Stimulated activated CD8-positive, alpha-beta memory T cell treated with anti-CD3 and anti-CD28 coated beads, Interleukin-7, amount 100 ng/mL, for 24 hours (primary cell): ENCODE results near the gene ERVH48-1.
"Not testable (repeated sequence)": the region's sequence is repeated elsewhere in the genome, so short reads cannot be mapped to it uniquely, and the experiment has no call there.

Experiments used
- DNase-seq: peaks from one replicate; pipeline ENCODE4 v3.0.0-alpha.2; 2020; ENCODE audit warnings: low read depth

Gene ERVH48-1

DNA sequence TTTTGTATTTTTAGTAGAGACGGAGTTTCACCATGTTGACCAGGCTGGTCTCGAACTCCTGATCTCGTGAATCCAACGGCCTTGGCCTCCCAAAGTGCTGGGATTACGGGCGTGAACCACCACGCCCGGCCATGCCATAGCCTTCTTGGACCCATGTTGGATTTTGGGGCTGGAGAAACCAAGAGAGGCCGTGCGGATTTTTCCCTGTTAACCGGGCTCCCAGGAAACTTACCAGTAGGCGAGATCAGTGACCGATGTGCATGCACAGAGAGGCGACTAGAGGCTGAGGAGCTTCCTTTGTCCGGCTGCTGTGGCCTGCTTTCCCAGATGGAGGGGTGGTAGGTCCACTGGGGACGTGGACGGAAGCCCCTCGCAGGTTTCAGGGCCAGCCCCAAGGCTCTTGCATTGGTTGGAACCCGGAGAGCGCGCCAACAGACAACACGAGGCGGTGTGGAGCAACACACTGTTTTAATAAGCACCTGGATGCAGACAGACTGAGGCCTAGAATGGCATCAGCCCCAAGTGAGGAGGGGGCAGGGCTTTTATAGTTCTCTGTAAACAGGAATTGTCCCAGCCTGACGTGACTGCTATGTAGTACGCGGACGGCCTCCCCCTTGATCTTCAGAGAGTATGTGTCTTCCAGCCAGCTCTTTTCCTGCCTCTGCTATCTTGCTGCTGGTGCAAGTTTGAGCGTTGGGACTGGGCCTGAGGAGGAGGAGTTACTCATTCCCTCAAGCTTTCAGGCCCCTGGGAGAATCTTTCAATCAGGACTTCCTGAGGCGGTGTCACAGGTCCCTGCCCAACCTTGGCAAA lies at the start of gene ERVH48-1:
Gene ERVH48-1 (minus strand): TSS at position 517 of the 813 bp plus-strand sequence. CDS start 6,624 bp downstream, outside the sequence.
- no peak for DNase-seq

GRCh38 chr21:42973991-42974831 lies 48.8 kb upstream of the ERVH48-1 start, which contains the start of gene PKNOX1:
TSS of gene PKNOX1 (plus strand) at chr21:42974562. CDS start at chr21:43004382, 29,820 bp downstream.
- peak; percentile 95 for DNase-seq

GRCh38 chr21:42973309-42973990 lies 48.0 kb upstream of the ERVH48-1 start:
- DNase-seq, result no peak

- no peak for DNase-seq
These were observed 46.5 kb upstream of the ERVH48-1 start for GRCh38 chr21:42971897-42972275.

- DNase-seq, result no peak
These were observed 45.7 kb upstream of the ERVH48-1 start for GRCh38 chr21:42970946-42971653.

- no peak for DNase-seq
These were observed 43.8 kb upstream of the ERVH48-1 start for GRCh38 chr21:42969193-42969600.

- DNase-seq, result not testable (repeated sequence)
These were observed 42.2 kb upstream of the ERVH48-1 start for GRCh38 chr21:42967616-42968015.

- no peak for DNase-seq
These were observed 39.8 kb upstream of the ERVH48-1 start for GRCh38 chr21:42965211-42965560.

GRCh38 chr21:42964546-42965210 lies 39.2 kb upstream of the ERVH48-1 start:
- no peak for DNase-seq

DNA sequence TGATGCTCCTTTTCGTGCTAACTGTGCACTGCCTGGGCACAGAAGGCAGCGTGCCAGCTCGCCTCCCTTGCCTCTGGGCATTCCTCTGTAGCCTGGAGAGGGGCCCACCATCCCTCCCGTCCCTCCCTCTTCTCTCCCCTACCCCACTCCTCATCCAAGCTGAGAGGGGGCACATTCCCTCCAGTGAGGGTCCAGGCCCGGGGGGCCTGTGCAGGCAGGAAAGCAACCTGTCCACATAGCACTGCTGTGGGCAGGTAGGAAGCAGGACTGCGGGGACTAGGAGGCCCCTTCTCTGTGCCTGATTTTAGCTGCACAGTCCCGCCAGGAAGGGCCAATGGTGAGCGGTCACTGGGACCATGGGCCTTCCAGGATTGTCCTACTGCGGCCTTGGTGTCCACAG lies 38.7 kb upstream of the ERVH48-1 start:
- no peak for DNase-seq

GRCh38 chr21:42962380-42963007 lies 37.1 kb upstream of the ERVH48-1 start:
- DNase-seq, result no peak

DNA sequence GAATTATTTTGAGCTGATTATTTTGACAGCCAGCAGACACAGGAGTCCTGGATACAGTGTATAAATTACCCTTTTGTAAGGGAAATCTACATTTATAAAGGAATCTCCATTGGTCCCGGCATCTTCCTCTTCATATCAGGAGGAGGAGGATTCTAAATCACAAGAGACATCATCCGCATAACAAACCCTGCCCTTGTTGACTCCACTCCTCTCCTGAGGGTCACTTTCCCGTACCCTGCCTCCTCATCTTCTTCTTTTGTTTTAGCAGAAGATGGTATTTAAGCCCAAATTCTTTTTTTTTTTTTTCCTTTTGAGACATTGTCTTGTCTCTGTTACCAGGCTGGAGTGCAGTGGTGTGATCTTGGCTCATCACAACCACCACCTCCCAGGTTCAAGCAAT lies 34.3 kb upstream of the ERVH48-1 start:
- DNase-seq, result no peak

GRCh38 chr21:42958122-42958521 lies 32.7 kb upstream of the ERVH48-1 start:
- not testable (repeated sequence) for DNase-seq

DNA sequence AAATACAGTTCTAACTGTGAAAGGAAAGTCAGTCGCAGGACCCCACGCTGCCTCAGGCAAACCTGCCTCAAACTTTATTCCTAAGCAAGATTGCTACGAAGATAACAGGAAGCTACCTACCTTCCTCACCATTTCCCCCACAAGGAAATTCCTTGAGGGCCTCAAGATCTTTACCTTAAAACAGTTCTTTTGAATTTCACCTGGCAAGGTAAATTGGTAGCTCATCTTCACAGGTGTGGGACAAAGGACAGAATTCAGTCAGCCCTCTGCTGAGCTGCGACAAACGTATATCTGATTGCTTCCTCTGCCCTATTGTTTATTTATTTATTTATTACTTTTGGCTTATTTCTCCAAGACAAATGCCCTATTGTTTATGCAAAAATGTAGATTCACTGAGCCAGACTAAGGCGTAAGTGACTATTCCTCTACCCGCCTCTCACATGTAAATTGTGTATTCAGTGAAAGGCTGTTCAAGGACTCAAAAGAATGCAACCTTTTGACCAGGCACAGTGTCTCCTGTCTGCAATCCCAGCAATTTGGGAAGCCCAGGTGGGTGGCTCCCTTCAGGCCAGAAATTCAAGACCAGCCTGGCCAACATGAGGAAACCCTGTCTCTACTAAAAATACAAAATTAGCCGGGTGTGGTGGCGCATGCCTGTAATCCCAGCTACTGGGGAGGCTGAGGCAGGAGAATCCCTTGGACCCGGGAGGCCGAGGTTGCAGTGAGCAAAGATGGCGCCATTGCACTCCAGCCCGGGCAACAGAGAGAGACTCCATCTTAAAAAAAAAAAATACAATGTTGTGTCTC lies 31.6 kb upstream of the ERVH48-1 start:
- DNase-seq, result no peak

DNA sequence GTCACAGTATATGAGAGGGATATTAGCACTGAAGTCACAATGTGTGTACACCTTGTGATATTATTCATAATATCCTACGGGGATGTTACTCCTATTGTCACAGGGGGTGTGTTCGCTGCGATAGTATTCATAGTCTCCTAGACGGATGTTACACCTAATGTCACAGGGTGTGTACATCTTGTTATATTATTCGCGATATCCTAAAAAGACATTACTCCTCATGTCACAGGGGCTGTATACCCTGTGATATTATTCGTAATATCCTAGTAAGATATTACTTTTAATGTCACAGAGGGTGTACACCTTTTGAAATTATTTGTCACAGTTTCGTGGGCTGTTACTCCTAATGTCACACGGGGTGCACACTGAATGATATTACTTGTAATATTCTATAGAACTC lies 25.8 kb upstream of the ERVH48-1 start:
- not testable (repeated sequence) for DNase-seq

GRCh38 chr21:42949094-42949755 lies 23.8 kb upstream of the ERVH48-1 start:
- not testable (repeated sequence) for DNase-seq

DNA sequence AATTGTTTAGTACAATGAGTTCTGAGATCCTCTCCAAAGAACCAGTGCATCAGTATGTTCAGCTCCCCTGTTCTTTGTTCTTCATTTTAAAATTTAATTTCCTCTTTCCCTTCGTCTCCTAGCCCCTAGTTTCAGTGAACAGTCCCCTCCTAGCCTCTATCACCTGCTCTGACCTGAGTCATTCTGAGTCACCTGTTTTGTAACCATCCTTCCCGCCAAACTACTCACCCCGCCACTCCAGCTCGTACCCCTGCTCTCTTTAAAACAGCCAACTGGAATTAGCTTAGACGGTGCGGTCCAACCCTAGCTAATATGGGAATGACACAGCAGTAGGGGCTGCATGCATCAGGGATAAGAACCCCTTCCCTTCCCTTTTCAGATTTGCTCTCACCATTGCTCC lies 16.8 kb upstream of the ERVH48-1 start:
- DNase-seq, result no peak

DNA sequence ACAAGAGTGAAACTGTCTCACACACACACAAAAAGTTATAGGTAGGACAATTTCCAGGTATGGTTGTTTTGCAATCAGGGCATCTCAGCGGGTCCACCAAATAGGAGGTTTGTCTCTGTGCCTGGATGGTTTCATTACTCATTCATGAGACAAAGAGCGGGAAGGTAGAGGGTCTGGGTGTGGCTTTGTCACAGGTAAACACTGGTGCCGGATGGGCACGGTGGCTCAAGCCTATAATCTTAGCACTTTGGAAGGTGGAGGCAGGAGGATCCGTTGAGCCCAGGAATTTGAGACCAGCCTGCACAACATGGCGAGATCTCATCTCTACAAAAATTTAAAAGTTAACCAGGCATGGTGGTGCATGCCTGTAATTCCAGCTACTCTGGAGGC lies 16.3 kb upstream of the ERVH48-1 start:
- no peak for DNase-seq
